Left colon (tissue), 2 donors: ENCODE measurements around the gene CELSR3. TPM values are rescaled to one million over a fixed set of nuclear protein-coding genes. Genes with fewer than 3 reads are reported as not detected.
A peak's percentile ranks its signal among the peaks of the same experiment; 100 is the strongest.

Source experiments
- ATAC-seq: fragments of 200-7000 bp; cut with Tn5 transposase; one replicate; pipeline ENCODE4 v1.9.1; 2020; ENCODE audit warnings: mild to moderate bottlenecking, moderate library complexity
- DNase-seq, 2 donors: peaks; one replicate each; pipeline ENCODE4 v3.0.0-alpha.2; 2020
- intact Hi-C, 2 donors: fragments of 100-400 bp; cut with DNase I in 1 of 2; cut with micrococcal nuclease in 1 of 2; formaldehyde crosslinking; loops; one replicate each; pipeline versions ENCODE4 v1.11.2 to v1.14.0; 2022; cut with DNase I, micrococcal nuclease
- total RNA-seq, 2 donors: library from RNA; stranded (reverse); fragmentation: NEBNext Ultra II Directional; extraction: Animal tissue kit (Norgen Biotek cat#: 25700); gene quantifications; one replicate each; pipeline ENCODE4 v1.2.1, GENCODE V29; 2021
- donor health status: DM: no; HTN: no; CAD: no.
- donor health status: DM: yes; HTN: yes; CAD: no.

Gene CELSR3
- total RNA-seq, 2 donors from 2014 or later, result 1.4 to 2.4 TPM

- DNase-seq, result no peak
- intact Hi-C loops, result no loop called here
- no peak for ATAC-seq
These were observed 1.6 kb upstream of the CELSR3 start for GRCh38 chr3:48664313-48664644.

GRCh38 chr3:48663489-48664312 is 1.0 kb upstream of the CELSR3 start:
- DNase-seq (peak; percentile 95 to 97), ATAC-seq (peak; percentile 84)
- intact Hi-C loops, result no loop called here

DNA sequence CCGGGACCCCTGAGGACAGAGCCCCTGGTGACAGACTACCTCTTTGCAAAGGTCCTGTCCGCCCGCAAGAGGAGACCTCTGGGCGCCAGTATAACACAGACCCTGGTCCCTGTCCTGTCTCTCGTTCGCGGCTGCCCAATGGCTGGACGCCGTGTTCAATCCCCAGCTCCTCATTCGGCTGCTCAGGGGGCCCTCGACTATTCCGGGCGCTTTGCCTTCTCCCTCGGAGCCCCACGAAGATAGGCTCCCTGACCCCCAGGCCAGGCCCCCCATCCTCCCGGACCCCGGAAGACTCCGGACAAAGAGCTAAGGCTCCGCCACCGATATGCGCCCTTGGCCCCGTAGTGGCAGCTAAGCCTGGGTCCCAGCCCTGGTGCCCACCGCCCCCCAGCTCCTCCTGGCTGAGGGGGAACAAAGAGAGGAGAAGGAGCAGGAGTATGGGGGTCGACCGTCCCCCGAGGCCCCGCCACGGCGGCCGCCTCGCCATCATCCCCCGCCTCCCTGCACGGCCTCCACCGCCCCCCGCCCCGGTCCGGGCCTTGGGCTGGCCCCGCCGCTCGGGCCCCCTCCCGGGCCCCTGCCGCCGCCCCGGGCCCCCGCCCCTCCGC is 437 bp downstream of the CELSR3 start:
- ATAC-seq, result no peak
- intact Hi-C loops, result no loop called here

GRCh38 chr3:48661501-48662144 is 1.1 kb downstream of the CELSR3 start:
- DNase-seq (peak; percentile 42 to 71), ATAC-seq (peak; percentile 12)
- intact Hi-C loops, result no loop called here

More for the DNA sequence above, 437 bp downstream of the CELSR3 start:
- DNase-seq, result no peak

DNA sequence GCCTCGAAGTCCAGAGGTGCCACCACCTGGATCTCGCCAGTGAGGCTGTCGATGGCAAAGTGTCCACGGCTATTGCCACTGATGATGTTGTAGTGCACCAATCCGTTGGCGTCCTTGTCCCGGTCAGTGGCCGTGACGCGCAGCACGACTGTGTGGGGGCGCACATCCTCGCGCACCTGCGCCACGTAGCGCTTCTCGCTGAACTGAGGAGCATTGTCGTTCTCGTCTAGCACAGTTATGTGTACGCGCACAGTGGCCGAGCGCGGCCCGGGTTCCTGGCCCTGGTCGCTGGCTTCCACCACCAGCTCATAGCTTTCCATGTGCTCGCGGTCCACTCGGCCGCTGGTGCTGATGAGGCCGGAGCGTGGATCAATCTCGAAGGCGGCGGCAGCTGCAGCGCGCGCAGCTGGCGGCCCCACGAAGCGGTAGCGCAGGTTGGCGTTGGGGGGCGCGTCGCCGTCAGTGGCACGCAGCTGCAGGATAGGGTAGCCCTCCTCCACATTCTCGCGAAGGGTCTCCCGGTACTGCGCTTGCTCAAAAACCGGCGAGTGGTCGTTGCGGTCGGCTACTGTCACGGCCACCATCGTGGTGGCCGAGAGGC is 1.8 kb downstream of the CELSR3 start:
- ATAC-seq (no peak), DNase-seq (no peak)
- intact Hi-C loops, result no loop called here

DNA sequence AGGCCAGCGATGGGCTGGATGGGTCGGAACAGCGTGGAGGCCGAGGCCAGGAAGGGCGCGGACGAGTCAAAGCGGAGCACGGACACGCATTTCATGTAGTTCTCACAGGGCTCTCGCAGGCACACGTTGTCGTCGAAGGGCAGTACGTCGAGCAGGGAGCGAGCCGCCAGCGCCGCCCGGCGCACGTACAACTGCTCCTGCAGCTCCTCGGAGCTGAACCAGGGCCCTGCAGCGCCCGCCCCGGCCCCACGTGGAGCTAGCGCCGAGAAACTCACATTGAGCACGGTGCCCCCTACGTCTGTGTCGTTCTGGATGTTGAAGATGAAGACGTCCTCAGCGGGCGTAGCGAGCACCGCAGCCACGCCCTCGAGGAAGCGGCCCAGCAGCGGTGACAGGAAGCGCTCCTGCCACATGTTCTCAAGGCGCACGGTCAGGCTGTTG is 5.8 kb downstream of the CELSR3 start:
- DNase-seq (peak in 1 of 2 donors; percentile 18), ATAC-seq (no peak)
- intact Hi-C loops, result no loop called here

DNA sequence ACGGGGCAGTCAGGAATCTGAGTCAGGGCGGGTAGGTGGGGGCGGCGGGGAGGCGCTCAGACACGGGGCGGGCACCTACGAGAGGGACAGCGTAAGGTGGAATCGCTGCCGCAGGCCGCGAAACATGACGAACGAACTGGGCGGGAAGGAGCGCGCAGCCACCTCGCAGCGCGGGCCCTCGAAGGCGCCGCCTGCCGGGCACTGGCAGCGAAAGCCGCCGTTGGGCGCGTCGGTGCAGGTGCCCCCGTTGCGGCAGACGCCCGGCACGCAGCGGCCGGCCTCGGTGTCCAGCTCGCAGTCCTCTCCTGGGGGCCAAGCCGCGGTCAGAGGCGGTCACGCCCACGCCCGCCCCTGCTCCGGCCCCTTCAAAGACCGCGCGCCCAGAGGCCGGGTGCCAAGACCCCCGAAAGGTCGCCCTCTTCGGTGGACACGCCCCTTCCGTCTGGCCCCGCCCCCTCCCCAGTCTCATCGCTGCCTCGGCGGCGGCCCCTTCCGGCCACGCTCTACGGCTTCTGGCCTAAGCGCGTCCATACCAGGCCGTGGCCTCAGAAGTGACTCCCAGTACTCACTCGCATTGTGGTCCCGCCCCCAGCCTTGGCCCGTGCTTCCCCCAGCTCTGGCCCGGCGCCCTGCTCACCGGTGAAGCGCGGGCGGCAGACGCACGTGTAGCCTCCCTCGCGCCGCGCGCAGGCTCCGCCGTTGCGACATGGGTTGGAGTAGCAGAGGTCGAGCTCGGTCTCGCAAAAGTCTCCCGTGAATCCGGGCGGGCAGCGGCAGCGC is 6.4 kb downstream of the CELSR3 start:
- intact Hi-C loops, result no loop called here
- peak; percentile 85 for ATAC-seq
- peak; percentile 81 to 87 for DNase-seq

GRCh38 chr3:48655606-48656005 is 7.1 kb downstream of the CELSR3 start:
- intact Hi-C loops, result no loop called here
- ATAC-seq (no peak), DNase-seq (peak in 1 of 2 donors; percentile 34)

- ATAC-seq (no peak), DNase-seq (no peak)
- intact Hi-C loops, result no loop called here
These were observed 7.6 kb downstream of the CELSR3 start for GRCh38 chr3:48655063-48655462.

GRCh38 chr3:48652923-48653715 is 9.6 kb downstream of the CELSR3 start:
- intact Hi-C loops, result no loop called here
- DNase-seq, result no peak
- no peak for ATAC-seq

GRCh38 chr3:48651771-48652170 is 10.9 kb downstream of the CELSR3 start:
- intact Hi-C loops, result no loop called here
- peak in 1 of 2 donors; percentile 19 for DNase-seq
- ATAC-seq, result peak; percentile 22

DNA sequence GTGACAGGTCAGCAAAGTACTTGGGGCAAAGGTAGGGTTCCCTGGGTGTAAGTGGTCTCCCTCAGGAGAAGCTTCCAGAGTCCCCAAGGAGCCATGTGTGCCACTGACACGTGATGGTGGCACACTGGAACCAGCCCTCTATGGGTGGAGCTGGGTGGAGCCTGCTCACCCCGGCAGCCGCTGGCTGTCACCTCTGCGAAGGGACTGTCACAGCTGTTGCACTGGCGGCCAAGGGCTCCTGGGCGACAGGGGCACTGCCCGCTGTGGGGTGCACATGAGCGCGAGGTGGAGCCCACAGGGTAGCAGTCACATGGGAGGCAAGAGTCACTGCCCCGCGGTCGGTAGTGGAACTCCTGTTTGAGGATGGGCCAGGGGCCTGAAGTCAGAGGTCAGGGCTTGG is 12.0 kb downstream of the CELSR3 start:
- ATAC-seq (peak; percentile 86), DNase-seq (peak in 1 of 2 donors; percentile 48)
- intact Hi-C loops, result no loop called here

DNA sequence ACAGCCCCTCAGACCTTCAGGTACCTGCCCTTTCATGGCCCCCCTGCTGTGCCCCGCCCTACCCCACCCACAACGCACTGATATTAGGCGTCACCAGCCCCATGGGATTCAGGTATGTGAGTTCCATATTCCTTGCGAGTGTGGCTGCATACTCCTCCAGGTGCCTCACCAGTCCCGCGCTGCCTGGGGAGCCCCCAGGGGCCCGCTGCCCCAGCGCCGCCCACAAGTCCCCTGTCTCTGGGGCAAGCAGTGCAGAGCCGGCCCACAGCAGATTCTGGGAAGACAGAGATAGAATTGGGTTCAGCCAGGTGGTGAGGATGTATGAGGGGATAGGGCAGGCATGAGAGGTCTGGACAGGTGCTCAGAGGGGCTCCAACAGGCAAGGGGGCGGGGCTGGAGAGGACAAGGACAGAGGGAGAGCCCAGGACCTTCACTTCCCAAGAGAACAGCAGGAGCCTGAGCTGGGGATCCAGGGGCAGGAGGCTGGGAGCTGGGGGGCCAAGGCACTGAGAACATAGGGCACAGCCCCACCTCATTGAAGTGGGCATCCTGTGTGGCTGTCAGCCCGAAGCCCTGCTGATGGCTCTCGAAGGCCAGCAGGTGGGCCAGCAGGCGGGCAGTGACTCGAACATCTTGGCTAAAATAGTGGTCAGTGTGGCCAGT is 14.4 kb downstream of the CELSR3 start:
- intact Hi-C loops, result no loop called here
- ATAC-seq (no peak), DNase-seq (no peak)

DNA sequence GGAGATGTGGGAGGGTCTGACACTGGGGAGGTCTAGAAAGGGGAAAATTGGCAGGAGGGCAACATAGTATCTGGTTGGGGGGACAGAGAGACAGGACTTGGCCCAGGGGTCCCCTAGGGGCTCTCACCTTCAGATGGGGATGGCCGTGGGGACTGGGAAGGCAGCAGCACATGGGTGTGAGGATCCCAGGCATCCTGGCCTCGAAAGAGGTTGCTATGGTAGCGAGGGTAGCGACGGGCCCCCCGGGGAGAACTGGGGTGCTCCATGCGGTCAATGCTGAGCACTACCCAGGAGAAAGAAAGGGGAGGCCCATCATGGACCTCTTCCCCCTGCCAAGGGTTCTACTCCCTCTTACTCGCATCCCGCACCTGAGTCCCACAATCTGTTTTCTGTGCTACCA is 15.0 kb downstream of the CELSR3 start:
- ATAC-seq, result no peak
- intact Hi-C loops, result no loop called here
- no peak for DNase-seq

GRCh38 chr3:48644898-48645760 is 17.6 kb downstream of the CELSR3 start:
- ATAC-seq (no peak), DNase-seq (no peak)
- intact Hi-C loops, result no loop called here

- ATAC-seq (no peak), DNase-seq (no peak)
- intact Hi-C loops, result no loop called here
These were observed 20.1 kb downstream of the CELSR3 start for GRCh38 chr3:48642605-48643004.

- DNase-seq (no peak), ATAC-seq (no peak)
- intact Hi-C loops, result no loop called here
These were observed 21.3 kb downstream of the CELSR3 start for GRCh38 chr3:48641396-48641795.
